ENCODE data around the gene C1orf105. TPM values are rescaled to one million over a fixed set of nuclear protein-coding genes. Genes with fewer than 3 reads are reported as not detected.

C1orf105 gene
- total and polyA plus RNA-seq, 5 donors from 2014 or later = not detected

Other genes starting within 250 kb of the C1orf105 start
- 22.6 TPM for gene PIGC, start 23.4 kb downstream of the C1orf105 start, total RNA-seq
- 100 to 1,000 TPM; 110 to 132 (median 126) TPM for gene PIGC, start 23.4 kb downstream of the C1orf105 start, polyA plus RNA-seq
- gene SUCO, start 112.5 kb downstream of the C1orf105 start, total RNA-seq = 108 TPM
- gene SUCO, start 112.5 kb downstream of the C1orf105 start, polyA plus RNA-seq = 10 to 100 TPM in 3 of 4 donors, 1 to 10 TPM in 1; 9.0 to 16.6 (median 15.3) TPM
- 0.81 TPM for gene FASLG, start 238.4 kb downstream of the C1orf105 start, total RNA-seq
- gene FASLG, start 238.4 kb downstream of the C1orf105 start, polyA plus RNA-seq = under 1 TPM in 1 of 4 donors, not detected in 3; 0.45 TPM

Measured in CD4-positive, CD25-positive, alpha-beta regulatory T cell (primary cell).